GM12874 (cell line): Measurements from ENCODE around the gene KCNQ5.

ENCODE experiments used
- CTCF ChIP-seq: IDR thresholded peaks from 2 replicates; pipeline ENCODE4 v1.5.1; 2011; ENCODE audit warnings: low read depth, mild to moderate bottlenecking, control low read depth, low read length, moderate library complexity; ENCODE audit not compliant: insufficient read depth

KCNQ5 gene

DNA sequence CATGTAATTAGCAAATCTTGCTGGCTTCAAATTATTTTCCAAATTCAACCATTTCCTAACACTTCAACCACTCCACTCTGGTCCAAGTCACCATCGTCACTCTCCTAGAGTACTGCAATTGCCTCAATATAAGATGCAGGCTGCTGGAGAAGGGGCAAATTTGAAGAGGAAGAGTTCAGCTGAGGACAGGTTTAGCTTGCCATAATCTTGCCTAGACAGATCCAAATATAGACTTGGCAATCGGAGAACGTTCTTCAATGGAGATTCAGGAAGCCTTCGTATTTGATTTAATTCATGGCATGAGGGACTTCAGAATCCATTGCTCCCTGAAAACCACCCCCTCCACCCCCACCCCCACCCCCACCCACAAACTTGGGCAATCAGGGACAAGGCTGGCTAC, 618.9 kb downstream of the KCNQ5 start:
- no peak for TF ChIP-seq CTCF

- TF ChIP-seq CTCF = no peak
Measured at GRCh38 chr6:73242001-73242400, 620.1 kb downstream of the KCNQ5 start.
